Astrocyte of the spinal cord (primary cell): ENCODE results near the gene C2orf76.
A peak's percentile ranks its signal among the peaks of the same experiment; 100 is the strongest.

Experiments used
- DNase-seq: peaks from one replicate; pipeline ENCODE4 v3.0.0; 2011; ENCODE audit warnings: low read depth, low spot score
- H3K4me3 ChIP-seq: 2 replicates; pipeline ENCODE4 v1.5.1; 2011; ENCODE audit warnings: low read depth, mild to moderate bottlenecking, low read length, moderate library complexity
- CTCF ChIP-seq: IDR thresholded peaks from 2 replicates; pipeline ENCODE4 v1.5.1; 2012; ENCODE audit warnings: low read depth, mild to moderate bottlenecking, low read length, inconsistent platforms
- in situ Hi-C: cut with HindIII; loops from 2 replicates; pipeline ENCODE4 v1.10.0; 2017; ENCODE audit warnings: low sequenced_read_pairs

C2orf76 gene

GRCh38 chr2:119366649-119367471 is at the start of gene C2orf76, which contains the start of gene DBI:
Gene C2orf76, minus strand, starts transcription at chr2:119366834. Its CDS starts 26,875 bp downstream, at chr2:119339959.
Gene DBI, plus strand, starts transcription at chr2:119366977. Its CDS starts 75 bp downstream, at chr2:119367052.
- in situ Hi-C loops, result no loop called here
- no peak for TF ChIP-seq CTCF
- peak within 1 kb of the TSS; percentile 87 for H3K4me3 ChIP-seq
- DNase-seq, result peak; percentile 95

DNA sequence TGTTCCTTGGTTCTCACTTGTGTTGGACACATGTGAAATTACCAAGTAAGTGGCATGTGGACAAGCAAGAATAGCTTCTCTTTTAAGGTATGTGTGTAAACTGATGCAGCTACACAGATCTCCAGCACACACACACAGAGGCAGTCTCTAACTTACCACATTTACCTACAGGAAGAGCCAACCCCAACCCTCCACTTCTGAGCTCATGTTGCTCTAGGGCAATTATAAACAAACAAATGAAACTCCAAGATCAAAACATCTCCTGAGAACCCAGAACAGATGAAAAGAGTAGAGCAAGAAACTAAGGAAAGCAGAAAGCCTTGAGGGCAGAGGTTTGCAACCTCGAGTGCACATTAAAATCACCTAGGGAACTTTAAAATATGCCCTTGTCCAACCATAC is 49.0 kb upstream of the C2orf76 start:
- no peak for TF ChIP-seq CTCF
- H3K4me3 ChIP-seq, result no peak overlapping the region
- DNase-seq, result no peak
- in situ Hi-C loops, result no loop called here

GRCh38 chr2:119414894-119415293 is 48.3 kb upstream of the C2orf76 start:
- no peak for DNase-seq
- in situ Hi-C loops, result no loop called here
- H3K4me3 ChIP-seq, result no peak overlapping the region
- no peak for TF ChIP-seq CTCF

DNA sequence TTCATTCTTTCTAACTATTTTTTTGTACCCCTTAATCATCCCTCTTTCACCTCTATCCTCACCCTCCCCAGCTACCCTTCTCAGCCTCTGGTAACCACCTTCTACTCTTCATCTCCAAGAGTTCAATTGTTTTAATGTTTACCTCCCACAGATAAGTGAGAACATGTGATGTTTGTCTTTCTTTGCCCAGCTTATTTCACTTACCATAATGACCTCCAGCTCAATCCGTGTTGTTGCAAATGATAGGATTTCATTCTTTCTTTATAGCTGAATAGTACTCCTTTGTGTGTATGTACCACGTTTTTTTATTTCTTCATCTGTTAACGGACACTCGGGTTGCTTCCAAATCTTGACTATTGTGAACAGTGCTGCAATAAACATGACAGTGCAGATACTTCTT is 42.9 kb upstream of the C2orf76 start:
- in situ Hi-C loops, result no loop called here
- no peak for TF ChIP-seq CTCF

GRCh38 chr2:119408221-119408619 is 41.6 kb upstream of the C2orf76 start:
- no peak for TF ChIP-seq CTCF
- in situ Hi-C loops, result no loop called here
- DNase-seq, result no peak
- H3K4me3 ChIP-seq, result no peak overlapping the region

More for the DNA sequence above, 42.9 kb upstream of the C2orf76 start:
- H3K4me3 ChIP-seq, result no peak overlapping the region
- no peak for DNase-seq

GRCh38 chr2:119407430-119408220 is 41.0 kb upstream of the C2orf76 start:
- in situ Hi-C loops, result no loop called here
- no peak overlapping the region for H3K4me3 ChIP-seq
- TF ChIP-seq CTCF, result peak; percentile 75
- DNase-seq, result peak; percentile 65
